ENCODE data around the gene MRGPRF.

Gene MRGPRF, protein sequence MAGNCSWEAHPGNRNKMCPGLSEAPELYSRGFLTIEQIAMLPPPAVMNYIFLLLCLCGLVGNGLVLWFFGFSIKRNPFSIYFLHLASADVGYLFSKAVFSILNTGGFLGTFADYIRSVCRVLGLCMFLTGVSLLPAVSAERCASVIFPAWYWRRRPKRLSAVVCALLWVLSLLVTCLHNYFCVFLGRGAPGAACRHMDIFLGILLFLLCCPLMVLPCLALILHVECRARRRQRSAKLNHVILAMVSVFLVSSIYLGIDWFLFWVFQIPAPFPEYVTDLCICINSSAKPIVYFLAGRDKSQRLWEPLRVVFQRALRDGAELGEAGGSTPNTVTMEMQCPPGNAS

DNA sequence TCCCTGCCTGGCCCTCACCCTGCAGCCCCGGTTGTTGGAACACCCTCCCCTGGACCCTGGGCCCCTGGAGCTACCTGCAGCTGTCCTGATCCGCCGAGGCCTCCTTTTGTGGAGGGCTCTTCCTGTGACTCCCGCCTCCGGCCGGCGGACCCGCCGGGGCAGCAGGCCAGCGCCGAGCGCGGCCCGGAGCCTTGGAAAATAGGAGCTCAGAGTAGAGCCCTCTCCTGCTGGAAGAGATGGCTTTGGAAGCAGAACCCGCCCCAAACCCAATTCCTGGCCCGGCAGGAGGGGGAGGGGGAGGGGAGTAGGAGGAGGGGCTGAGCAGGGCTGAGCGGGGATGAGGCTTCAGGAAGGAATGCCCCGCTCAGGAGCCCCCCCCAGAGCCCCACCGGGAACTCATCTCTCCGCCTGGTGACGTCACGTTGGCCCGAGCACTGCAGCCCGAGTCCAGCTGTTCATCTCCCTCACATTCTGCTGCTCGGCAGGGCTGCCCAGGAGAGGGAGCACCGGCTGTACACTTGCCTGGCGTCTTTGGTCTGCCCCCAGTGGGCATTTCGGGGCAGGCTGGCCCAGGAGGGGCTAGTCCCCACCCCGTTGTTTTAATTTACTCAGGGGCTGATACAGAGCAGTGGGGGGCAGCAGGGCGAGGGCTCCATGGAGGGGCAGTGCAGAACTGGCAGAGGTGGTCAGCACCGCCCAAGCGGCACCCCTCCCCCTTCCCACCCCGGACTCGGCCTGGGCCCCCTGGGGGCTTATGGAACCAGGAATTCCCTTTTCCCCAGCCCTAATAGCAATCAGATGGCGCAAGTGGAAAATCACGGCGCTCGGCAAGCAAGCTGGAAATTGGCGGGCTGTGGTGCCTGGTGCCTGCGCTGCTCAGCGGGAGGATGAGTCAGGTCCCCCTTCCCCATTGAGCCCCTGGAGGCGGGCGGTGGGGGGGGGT is at the start of gene MRGPRF:
MRGPRF (minus strand) TSS at position 238 of the 943 bp plus-strand sequence. CDS start 3,345 bp downstream, outside the sequence.
- DNase-seq (ENCODE audit: low read depth) = peak; percentile 54

DNA sequence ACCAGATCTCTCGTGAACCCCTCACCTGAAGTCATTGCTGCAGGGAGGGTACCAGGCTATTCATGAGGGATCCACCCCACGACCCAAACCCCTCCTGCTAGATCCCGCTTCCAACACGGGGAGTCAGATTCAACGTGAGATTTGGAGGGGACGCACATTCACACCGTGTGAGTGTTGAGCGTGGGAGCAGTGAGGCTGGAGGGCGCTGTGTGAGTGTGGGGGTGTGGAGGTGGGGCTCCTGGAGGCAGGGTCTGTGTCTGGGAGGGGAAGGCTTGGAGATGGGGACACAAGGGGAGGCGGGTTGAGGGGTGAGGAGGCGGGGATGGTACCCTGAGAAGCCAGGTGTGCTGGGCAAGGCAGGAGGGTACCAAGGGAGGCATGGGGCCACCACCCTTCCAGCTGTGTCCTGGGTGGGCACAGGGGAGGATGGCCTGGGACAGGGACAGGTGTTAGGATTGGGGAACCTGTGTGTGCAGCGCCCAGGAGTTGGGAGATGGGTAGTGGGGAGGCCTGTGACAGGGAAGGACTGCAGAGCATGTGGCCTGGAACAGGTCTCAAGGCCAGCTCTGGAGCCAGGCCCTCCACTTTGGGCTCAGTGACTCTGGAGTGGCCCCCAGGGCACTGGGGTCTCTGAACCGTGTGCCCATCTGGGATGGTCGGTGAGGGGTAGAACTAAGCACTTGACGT is 49.3 kb upstream of the MRGPRF start:
- no peak for DNase-seq (ENCODE audit: low read depth)

DNA sequence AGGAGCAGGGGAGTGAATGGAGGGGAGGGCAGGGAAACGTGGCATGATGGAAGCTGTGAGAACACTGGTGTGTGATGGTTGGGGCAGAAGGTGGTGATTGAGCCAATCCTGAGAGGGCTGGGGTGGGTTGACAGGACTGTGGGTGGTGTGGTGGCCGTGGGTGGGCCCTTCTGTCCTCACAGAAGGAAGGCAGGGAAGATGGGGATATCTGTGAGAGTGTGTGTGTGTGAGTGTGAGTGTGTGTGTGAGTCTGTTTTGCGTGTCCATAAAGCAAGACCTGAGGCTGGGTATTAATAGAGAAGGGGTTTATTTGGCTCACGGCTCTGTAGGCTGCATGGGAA is 48.6 kb upstream of the MRGPRF start:
- no peak for DNase-seq (ENCODE audit: low read depth)

DNA sequence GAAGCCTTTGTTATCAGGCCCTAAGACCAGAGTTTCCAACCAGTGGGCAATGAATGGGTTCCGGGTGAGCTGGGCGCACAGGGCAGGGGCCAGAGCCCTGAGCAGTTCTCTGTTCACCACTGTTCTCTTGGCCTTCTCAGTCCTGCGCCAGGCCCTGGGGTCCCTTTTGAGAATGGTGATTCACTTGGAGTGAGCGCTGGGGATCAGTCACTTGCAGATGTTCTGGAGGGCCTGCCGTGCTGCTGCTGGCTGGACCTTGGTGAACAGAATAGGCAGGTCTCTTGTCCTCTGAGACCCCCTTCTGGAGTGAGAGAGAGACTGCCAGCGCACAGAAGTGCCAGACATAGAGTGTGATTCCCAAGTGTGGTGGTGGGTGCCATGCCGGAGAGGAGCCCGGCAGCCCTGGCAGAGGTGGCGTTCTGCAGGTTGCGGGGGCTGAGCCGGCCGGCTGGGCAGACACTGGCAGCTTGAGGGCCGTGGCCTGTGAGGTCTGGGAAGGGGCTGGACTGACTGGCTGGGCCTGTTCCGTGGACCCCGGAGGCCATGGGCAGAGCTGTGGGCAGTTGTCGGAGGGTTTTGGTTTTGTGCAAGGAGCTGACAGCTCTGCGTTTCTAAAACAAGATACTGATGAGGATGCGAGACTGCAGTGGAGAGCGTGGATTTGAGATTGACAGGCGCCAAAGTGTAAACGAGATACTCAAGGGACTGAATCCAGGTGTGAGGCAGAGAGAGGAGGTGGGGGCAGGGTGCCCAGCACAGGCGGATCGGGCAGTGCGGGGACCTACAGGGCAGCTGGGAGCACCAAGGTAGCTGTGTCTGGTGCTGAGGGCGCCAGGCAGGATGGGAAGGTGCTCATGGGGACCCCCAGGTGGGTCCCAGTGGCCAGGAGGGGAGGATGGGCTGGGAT is 48.0 kb upstream of the MRGPRF start:
- DNase-seq (ENCODE audit: low read depth) = no peak

DNA sequence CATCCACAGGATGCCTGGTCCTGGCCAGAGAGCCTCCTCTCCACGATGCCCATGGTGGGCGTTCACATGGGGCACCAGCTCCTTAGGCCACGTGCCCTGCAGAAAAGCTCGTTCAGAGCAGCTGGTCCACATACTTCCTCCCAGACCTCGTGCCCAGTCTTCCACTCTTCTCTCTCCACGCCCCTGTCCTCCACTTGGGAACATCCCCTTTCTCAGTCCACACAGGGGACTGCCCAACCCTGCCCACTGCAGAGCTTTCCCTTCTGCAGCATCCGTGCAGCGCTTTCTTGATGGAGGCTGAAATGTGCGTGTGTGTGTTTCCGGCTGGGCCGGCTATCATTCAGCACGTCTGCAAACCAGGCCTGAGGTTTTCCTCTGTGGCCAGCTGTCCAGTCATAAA is 46.9 kb upstream of the MRGPRF start:
- DNase-seq (ENCODE audit: low read depth) = no peak

DNA sequence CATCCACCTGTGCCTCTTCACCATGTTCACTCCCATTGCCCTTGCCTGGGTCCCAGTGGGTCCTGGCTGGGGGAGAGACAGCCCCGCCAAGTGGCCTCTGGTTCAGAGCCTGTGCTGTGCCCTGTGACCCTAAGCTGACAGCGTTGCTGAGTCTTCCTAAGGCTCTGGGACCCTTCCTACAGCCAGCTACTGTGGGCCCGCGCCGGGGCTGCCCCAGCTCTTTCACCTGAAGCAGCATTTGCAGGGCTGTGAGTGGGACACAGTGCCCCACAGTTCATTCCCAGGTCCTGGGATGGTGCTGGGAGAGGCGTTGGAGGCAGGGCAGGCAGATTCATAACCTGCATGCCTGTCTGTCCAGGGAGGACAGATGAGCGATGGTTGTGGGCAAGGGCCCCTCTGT is 46.4 kb upstream of the MRGPRF start:
- DNase-seq (ENCODE audit: low read depth) = no peak

DNA sequence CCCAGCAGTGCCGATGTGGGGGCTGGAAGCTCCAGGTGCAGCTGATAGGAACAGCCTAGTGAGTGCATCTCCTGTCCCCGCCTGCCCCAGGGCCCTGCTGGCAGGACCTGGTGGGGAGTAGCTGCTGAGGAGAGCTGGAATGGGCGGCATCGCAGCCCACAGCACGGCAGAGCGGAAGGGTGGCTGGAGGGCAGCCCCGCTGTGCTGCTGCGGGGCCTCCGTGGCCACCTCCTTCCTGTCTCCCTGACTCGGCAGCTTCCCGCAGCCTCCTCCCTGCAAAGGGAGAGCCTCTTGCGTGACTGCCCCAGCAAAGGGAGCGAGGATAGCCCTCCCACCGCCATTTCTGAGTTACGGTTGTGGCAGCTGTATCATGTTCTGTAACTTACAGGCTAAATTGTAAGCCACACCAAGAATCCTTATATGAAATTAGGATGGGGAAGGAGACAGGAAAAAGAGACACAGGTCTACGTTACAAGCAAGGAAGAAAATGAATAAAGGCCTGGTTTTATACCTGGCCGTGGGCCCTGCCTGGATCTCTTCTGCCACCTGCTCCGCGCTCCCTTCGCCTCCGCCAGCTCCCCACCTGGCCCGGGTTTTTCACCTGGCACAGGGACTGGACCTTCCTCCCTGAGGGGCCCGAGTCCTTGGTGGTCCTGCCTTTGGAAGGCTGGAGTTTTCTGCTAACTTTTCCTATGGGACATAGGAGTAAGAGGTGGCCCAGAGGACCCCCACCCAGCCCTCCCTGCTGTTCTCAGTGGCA is 45.6 kb upstream of the MRGPRF start:
- DNase-seq (ENCODE audit: low read depth) = no peak

DNA sequence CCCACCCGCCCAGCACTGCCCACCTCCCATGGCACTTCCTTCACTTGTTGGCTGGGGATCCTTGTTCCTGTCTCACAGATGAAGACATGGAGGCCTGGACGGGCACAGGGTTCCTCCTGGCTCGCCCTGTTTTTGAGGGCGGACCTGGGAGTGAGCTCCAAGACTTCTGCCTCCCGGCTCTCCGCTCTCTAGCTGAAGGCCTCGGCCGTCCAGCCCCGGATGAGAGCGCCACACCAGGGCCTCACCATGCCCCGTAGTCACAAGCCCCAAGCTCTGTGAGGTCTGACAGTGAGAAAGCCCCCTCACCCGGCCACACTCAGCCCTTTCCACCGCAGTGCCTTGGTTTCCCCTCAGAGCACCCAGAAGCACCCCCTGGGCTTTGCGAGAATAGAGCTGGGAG is 44.8 kb upstream of the MRGPRF start:
- DNase-seq (ENCODE audit: low read depth) = no peak

DNA sequence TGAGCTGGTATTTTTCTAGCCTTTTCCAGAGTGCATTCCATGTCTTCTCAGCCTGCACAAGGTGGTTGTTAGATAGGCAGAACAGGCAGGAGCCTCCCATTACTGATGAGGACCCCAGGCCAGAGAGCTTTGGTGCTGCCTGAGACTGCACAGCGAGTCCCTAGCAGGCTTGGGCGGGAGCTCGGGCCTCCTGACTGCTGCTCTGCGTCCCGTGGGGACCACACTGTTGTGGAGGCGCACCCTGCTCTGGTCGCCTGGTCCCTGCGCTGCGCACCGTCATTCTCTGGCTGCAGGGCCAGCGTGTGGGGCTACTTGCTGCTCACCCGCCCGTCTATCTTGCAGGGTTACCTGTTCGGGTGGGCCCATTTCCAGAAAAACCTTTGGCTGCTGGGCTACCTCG is 44.2 kb upstream of the MRGPRF start:
- no peak for DNase-seq (ENCODE audit: low read depth)

DNA sequence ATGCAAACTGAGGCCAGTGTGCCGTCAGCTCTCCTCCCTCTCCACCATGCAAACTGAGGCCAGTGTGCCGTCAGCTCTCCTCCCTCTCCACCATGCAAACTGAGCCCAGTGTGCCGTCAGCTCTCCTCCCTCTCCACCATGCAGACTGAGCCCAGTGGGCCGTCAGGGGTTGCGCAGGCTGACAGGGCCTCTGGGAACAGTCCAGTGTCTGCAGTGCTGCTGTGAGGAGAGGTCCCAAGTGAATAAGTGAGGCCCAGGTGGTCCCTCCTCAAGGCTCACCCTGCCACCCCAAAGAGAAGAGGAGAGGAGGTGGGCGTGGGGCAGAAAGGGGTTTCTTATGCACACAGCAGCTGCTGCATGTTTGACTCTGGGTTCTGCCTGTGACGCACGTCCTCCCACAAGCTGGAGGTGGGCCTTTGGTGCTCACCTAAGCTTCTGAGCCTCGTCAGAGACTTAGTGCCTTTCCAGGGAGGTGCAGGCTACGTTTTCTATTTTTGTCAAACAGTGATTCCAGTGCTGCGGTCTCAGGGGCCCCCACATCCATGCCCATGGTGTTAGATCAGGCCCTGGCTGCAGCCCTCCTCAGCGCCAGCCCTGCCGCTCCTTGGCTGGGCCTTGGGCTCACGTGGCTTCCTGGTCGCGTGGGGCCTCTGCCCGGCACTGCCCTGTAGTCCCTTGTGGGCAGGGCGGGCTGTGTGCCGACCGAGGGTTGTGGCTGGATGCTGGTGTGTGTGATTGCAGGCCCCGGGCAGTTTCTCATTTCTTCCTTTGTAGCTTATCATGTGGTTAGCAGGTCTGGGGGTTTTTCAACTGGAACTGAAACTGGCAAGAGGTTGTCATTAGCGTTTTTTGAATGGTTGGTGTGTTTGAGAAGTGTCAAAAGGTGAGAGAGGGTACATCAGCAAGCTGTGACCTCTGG is 42.8 kb upstream of the MRGPRF start:
- no peak for DNase-seq (ENCODE audit: low read depth)

DNA sequence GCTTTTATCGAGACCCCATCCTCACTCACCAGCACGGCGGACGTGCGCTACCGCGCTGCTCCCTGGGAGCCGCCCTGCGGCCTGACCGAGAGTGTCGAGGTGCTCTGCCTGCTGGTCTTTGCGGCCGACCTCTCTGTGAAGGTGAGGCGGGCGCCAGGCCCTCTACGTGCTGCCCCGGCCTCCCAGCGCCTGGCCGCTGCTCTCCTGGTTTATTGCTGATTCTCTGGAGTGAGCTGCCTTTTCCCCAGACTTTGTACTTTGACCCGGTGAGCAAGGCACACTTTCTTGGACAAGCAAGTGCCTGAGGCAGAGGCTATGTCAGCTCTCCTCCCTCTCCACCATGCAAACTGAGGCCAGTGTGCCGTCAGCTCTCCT is 42.2 kb upstream of the MRGPRF start:
- no peak for DNase-seq (ENCODE audit: low read depth)

DNA sequence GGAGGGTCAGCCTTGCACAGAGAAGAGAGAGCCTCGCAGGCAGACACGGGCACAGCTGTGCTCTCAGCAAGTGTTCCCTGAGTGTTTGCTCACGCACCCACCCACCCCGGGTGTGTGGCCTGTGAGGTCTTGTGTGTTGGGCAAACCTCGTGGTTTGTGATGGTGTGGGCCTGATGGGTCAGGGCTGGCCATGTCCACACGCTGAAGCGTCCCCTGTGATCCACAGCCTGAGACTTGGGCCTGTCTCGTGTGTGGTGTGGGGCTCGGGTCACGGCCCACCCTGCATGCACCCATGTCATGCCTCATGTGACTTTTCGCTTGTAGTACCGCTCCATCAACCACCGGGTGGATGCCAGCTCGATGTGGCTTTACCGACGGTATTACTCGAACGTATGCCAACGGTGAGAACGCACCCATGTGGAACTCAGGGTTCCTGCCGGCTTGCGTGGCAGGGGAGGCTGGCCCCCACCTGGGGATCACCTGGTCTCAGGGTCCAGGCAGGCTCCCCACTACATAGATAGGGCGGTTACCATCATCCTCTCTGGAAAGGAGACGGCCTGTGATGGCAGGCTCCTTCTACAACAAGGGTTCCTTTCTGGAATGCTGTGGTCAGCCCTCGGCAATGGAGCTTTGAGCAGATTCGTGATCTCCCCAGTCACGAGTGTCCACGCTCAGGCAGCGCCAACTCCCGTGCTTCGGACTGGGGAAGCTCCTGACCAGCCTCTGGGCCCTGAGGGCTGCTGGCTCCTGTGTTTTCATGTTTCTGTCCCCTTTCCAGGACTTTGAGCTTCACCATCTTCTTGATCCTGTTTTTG is 41.6 kb upstream of the MRGPRF start:
- no peak for DNase-seq (ENCODE audit: low read depth)

DNA sequence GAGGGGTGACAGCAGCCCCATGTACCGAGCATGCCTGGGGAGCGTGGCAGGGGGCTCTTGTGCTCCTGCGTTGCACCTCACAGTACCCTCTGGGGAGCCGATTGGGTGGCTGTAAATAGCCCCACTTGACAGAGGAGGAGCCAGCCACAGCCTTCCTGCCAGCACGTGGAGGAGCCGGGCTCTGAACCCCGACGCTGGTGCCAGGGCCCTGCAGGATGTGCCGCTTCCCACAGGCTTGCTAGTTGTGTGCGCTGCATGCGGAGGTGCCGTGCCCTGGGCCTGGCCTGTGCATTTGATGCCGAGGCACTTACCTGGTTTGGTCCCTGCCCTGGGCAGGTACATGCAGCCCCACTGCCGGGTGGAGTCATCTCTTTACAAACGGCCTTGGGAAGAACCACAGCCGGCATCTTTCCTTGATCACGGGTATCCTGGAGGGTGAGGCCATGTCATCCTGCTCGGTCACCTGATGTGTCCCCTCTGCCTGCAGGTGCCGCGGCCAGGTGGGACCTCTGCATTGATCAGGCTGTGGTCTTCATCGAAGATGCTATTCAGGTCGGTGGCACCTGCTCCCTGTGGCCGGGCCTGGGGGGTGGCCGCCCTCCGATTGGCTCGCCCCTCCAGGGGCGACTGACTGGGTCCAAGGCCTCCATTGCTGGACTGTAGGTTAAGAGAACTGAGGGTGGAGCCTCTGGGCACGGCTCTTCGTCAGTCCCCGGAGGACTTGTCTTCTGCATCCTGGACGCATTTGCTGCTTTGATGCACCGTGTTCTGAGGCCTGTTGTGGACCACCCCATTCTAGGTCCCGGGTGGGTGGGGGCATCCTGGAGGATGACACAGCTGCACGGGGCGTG is 40.7 kb upstream of the MRGPRF start:
- no peak for DNase-seq (ENCODE audit: low read depth)

DNA sequence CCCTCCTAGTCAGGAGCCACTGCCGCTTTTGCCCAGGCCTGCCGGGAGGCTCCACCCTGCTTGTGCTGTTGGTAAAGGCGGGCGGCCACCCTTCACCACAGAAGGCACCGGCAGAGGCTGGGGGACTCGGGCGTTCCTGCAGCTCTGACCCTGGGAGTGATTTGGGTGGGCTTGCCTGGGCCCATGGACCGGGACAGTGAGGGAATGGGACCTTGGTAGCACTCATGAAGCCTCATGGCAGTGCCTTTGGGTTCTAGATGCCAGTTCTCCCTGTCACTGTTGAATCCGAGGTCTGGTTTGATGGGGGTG is 40.1 kb upstream of the MRGPRF start:
- DNase-seq (ENCODE audit: low read depth) = no peak

DNA sequence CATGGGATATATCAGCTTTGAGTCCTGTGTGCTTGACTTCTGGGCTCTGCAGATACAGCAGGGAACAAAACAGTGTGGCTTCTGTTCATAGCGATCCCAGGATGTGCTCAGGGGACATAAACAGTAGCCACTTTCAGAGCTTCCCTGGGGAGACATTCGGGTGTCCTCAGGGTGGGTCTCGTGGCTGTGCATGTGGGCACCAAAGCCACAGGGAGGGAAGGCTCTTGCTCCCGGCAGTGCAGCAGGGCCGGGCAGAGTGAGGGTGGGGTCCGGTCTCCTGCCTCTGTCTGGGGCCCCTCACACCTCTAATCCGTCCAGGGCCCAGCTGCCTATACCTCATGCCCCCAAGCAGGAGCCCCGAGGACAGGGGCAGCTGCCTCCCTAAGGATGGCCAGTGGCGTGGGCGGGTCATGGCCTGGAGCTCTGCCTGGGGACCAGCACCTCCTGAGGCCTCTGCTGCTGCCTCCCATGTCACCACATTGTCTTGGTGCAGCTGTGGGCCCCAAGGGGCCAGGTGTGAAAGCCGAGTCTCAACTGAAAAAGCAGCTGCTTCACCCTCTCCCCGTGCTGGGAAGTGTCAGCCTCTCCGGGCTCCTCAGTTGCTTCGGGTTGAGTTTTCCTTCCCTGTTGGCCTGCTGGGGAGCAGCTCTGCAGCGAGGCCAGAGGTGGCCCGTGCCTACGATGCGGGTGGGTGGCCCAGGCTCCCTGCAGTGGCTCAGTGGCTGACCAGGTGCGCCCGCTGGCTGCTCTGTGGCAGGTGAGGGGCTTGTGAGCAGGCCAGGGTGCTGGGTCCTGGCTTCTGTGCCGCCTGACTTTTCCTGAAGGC is 39.5 kb upstream of the MRGPRF start:
- DNase-seq (ENCODE audit: low read depth) = no peak

DNA sequence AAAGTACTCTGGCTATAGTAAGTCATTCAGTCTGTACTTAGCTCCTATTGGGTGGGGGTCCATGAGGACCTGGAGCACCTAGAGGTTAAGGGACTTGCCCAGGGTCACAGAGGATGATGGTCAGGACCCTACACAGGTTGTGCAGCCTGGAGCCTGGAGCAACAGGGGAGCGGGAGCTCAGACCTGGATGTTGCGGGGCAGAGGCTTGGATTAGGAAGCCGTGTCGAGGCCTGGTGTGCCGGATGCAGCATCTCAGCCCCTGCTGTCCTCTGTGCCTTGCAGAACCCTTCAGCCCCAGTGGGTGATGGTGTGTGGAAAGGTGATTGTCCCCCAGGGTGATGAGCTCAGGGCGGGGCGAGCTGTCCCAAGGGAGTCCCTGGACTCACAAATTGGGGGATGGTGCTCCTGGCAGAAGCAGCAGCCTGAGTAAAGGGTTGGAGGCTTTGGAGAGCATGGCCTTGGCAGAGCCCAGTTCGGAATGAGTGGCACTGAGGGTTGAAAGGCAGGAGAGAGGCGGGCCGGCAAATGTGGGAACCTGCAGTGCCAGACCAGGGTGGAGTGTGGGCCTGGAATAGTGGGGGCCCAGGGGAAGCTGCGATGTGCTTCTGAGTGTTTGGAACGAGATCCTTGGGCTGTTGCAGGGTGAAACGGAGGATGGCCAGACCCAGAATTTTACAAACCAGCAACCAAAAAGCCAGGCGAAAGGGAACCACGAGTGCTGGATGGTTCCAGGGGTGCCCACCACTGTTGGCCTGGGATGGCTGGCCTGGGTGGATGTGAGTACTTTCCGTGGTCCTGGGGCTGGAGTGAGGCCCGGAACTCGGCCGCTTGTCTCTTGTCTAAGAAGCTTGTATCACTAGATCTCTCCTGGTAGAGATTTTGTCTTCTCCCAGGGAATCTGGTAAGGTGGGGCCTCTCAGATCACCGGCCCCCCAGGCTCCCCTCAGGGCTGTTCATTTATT is 38.6 kb upstream of the MRGPRF start:
- no peak for DNase-seq (ENCODE audit: low read depth)
